ENCODE results near the gene CCDC85B.

- TF ChIP-seq POLR2A (IDR thresholded peaks at IDR 0.05): no peak
- TF ChIP-seq CTCF (IDR thresholded peaks at IDR 0.05): no peak
- no peak for TF ChIP-seq POLR2AphosphoS5 (IDR thresholded peaks at IDR 0.05)
These were observed 10.9 kb upstream of the CCDC85B start, which contains the start of gene CTSW for GRCh38 chr11:65879617-65880016.
